Caco-2 (cell line): ENCODE measurements around the gene AGPAT3. TPM values are rescaled to one million over a fixed set of nuclear protein-coding genes. Genes with fewer than 3 reads are reported as not detected.

ENCODE experiments used
- BruUV-seq: library from RNA; stranded (reverse); fragments of 400-500 nt; replicated peaks from 2 replicates; lab custom pipeline; 2021; lab: Mats Ljungman, UMichigan
- CTCF ChIA-PET: fragments of 300-600 bp; sonication (Branson Sonifier 250); formaldehyde crosslinking; loops from one replicate; lab custom pipeline; 2022; ENCODE audit warnings: antibody characterized with exemption; lab: Charles Lee
- POLR2A ChIA-PET: fragments of 300-600 bp; sonication (Branson Sonifier 250); formaldehyde crosslinking; loops from one replicate; lab custom pipeline; 2022; ENCODE audit warnings: antibody characterized with exemption; lab: Charles Lee
- DNase-seq, 2 experiments: peaks; one replicate each; pipeline versions ENCODE4 v3.0.0 to v3.0.0-alpha.2; 2020 to 2022
- H3K27me3 ChIP-seq: replicated peaks from 2 replicates; pipeline ENCODE4 v1.6.0; 2011; ENCODE audit warnings: low read length; ENCODE audit not compliant: control insufficient read depth, insufficient read depth
- H3K36me3 ChIP-seq: 2 replicates; pipeline ENCODE4 v1.5.1; 2011; ENCODE audit warnings: low read length; ENCODE audit not compliant: control insufficient read depth, insufficient read depth
- H3K4me1 ChIP-seq: fragments of 250-450 bp; sonication (Bioruptor Pico); 2 replicates; pipeline ENCODE4 v1.5.1; 2020; ENCODE audit warnings: mild to moderate bottlenecking
- H3K4me3 ChIP-seq: 2 replicates; pipeline ENCODE4 v1.5.1; 2011; ENCODE audit warnings: low read depth, mild to moderate bottlenecking, control low read depth, low read length
- H3K9me3 ChIP-seq: fragments of 250-450 bp; sonication (Bioruptor Pico); 2 replicates; pipeline ENCODE4 v1.5.1; 2020; ENCODE audit warnings: mild to moderate bottlenecking, moderate library complexity
- H3K27ac Mint-ChIP-seq: one replicate; pipeline ENCODE4 v1.8.0; 2022; ENCODE audit warnings: mixed read lengths; ENCODE audit not compliant: unreplicated experiment
- H3K27me3 Mint-ChIP-seq: one replicate; pipeline ENCODE4 v1.8.0; 2022; ENCODE audit warnings: mixed read lengths; ENCODE audit not compliant: insufficient read depth, unreplicated experiment
- H3K36me3 Mint-ChIP-seq: one replicate; pipeline ENCODE4 v1.8.0; 2022; ENCODE audit warnings: mild to moderate bottlenecking, mixed read lengths; ENCODE audit not compliant: insufficient read depth, unreplicated experiment
- H3K4me1 Mint-ChIP-seq: one replicate; pipeline ENCODE4 v1.8.0; 2022; ENCODE audit warnings: low read depth, mixed read lengths; ENCODE audit not compliant: unreplicated experiment
- H3K4me3 Mint-ChIP-seq: one replicate; pipeline ENCODE4 v1.8.0; 2022; ENCODE audit warnings: mild to moderate bottlenecking, moderate library complexity, mixed read lengths; ENCODE audit not compliant: unreplicated experiment
- H3K9me3 Mint-ChIP-seq: one replicate; pipeline ENCODE4 v1.8.0; 2022; ENCODE audit warnings: mixed read lengths; ENCODE audit not compliant: unreplicated experiment
- CTCF ChIP-seq, 2 experiments: fragments of 200-600 bp in 1 of 2; IDR thresholded peaks; 1 replicate in 1 of 2; 2 replicates in 1 of 2; pipeline versions ENCODE4 v1.5.1 to v1.8.0; 2011 to 2022; ENCODE audit warnings: antibody characterized with exemption in 1 of 2, control low read depth in 1 of 2, inconsistent platforms in 1 of 2, low read depth in 1 of 2, low read length in 1 of 2, mild to moderate bottlenecking in 1 of 2, moderate library complexity in 1 of 2; ENCODE audit not compliant: insufficient read depth in 1 of 2, severe bottlenecking in 1 of 2, unreplicated experiment in 1 of 2
- intact Hi-C: fragments of 100-400 bp; cut with micrococcal nuclease; formaldehyde crosslinking; loops from one replicate; pipeline ENCODE4 v1.10.0; 2022; ENCODE audit not compliant: unreplicated experiment
- total RNA-seq: library from RNA; stranded (reverse); gene quantifications from 2 replicates; pipeline ENCODE4 v1.2.3, GENCODE V29; 2022

Gene AGPAT3
- total RNA-seq, 1 experiment from 2014 or later, result 61.8 TPM

- no peak overlapping the region for H3K27ac Mint-ChIP-seq
- no peaks in the 10 kb centered on the region for H3K27me3 Mint-ChIP-seq
- no peak for TF ChIP-seq CTCF (IDR thresholded peaks at IDR 0.05; ENCODE audit: insufficient read depth in 1 of 2, low read depth in 1 of 2, low read length in 1 of 2, severe bottlenecking in 1 of 2, unreplicated experiment in 1 of 2)
- peaks cover 5% of the 10 kb centered on the region; the same call in 1 of the 2 replicates for H3K9me3 ChIP-seq
- no peaks in the 10 kb centered on the region for H3K4me1 Mint-ChIP-seq
- H3K9me3 Mint-ChIP-seq, result no peaks in the 10 kb centered on the region
- intact Hi-C loops, result no loop called here
- DNase-seq, result no peak
- ChIA-PET CTCF (no interaction called here), POLR2A (no interaction called here)
- H3K27me3 ChIP-seq, result no peaks in the 10 kb centered on the region
- BruUV-seq, result no TSS peak
- H3K36me3 Mint-ChIP-seq, result peaks cover 7% of the 10 kb centered on the region
- H3K4me1 ChIP-seq, result 0 out of 2 replicates have a peak, but pooled peaks cover 7% of the 10 kb centered on the region
- no peak overlapping the region for H3K4me3 Mint-ChIP-seq
- H3K4me3 ChIP-seq, result no peak overlapping the region
- no peaks in the 10 kb centered on the region; the same call in 1 of the 2 replicates for H3K36me3 ChIP-seq
These were observed 89.0 kb downstream of the AGPAT3 start for GRCh38 chr21:43954042-43954441.

GRCh38 chr21:43954896-43955295, 89.9 kb downstream of the AGPAT3 start:
- H3K36me3 Mint-ChIP-seq, result peaks cover 7% of the 10 kb centered on the region
- no peaks in the 10 kb centered on the region for H3K4me1 Mint-ChIP-seq
- no peaks in the 10 kb centered on the region for H3K9me3 Mint-ChIP-seq
- intact Hi-C loops, result no loop called here
- CTCF ChIA-PET, result no interaction called here
- POLR2A ChIA-PET, result no interaction called here
- Histone ChIP-seq H3K4me1 (0 out of 2 replicates have a peak, but pooled peaks cover 7% of the 10 kb centered on the region), H3K27me3 (no peaks in the 10 kb centered on the region), H3K9me3 (no peaks in the 10 kb centered on the region), H3K36me3 (no peaks in the 10 kb centered on the region; the same call in 1 of the 2 replicates), H3K4me3 (no peak overlapping the region)
- no peak overlapping the region for H3K4me3 Mint-ChIP-seq
- no peak for TF ChIP-seq CTCF (IDR thresholded peaks at IDR 0.05; ENCODE audit: insufficient read depth in 1 of 2, low read depth in 1 of 2, low read length in 1 of 2, severe bottlenecking in 1 of 2, unreplicated experiment in 1 of 2)
- no peak overlapping the region for H3K27ac Mint-ChIP-seq
- H3K27me3 Mint-ChIP-seq, result no peaks in the 10 kb centered on the region
- BruUV-seq, result no TSS peak
- no peak for DNase-seq

GRCh38 chr21:43956019-43956669, 91.1 kb downstream of the AGPAT3 start:
- Histone ChIP-seq H3K4me1 (0 out of 2 replicates have a peak, but pooled peaks cover 7% of the 10 kb centered on the region), H3K36me3 (no peaks in the 10 kb centered on the region; the same call in 1 of the 2 replicates), H3K27me3 (no peaks in the 10 kb centered on the region), H3K9me3 (no peaks in the 10 kb centered on the region), H3K4me3 (no peak overlapping the region)
- ChIA-PET POLR2A (no interaction called here), CTCF (no interaction called here)
- no peaks in the 10 kb centered on the region for H3K27me3 Mint-ChIP-seq
- no peak for TF ChIP-seq CTCF (IDR thresholded peaks at IDR 0.05; ENCODE audit: insufficient read depth in 1 of 2, low read depth in 1 of 2, low read length in 1 of 2, severe bottlenecking in 1 of 2, unreplicated experiment in 1 of 2)
- no peak overlapping the region for H3K4me3 Mint-ChIP-seq
- DNase-seq, result no peak
- no peaks in the 10 kb centered on the region for H3K4me1 Mint-ChIP-seq
- no peak overlapping the region for H3K27ac Mint-ChIP-seq
- peaks cover 7% of the 10 kb centered on the region for H3K36me3 Mint-ChIP-seq
- no peaks in the 10 kb centered on the region for H3K9me3 Mint-ChIP-seq
- intact Hi-C loops, result no loop called here
- BruUV-seq, result no TSS peak
